Thoracic aorta (tissue), 2 donors: ENCODE data around the gene ADAMTSL3. TPM values are rescaled to one million over a fixed set of nuclear protein-coding genes. Genes with fewer than 3 reads are reported as not detected.
"Not testable (repeated sequence)": the region's sequence is repeated elsewhere in the genome, so short reads cannot be mapped to it uniquely, and the experiment has no call there.

ENCODE experiments used
- ATAC-seq: fragments of 150-250 bp; one replicate; pipeline ENCODE4 v1.8.0; 2017; ENCODE audit warnings: low read depth; ENCODE audit not compliant: insufficient number of reproducible peaks, low FRiP score
- DNase-seq: peaks from one replicate; pipeline ENCODE4 v3.0.0-alpha.2; 2020; ENCODE audit warnings: low spot score
- H3K27ac ChIP-seq, 2 donors: fragments of 200-600 bp; sonication (generic); 1 replicate in 1 of 2; 2 replicates in 1 of 2; pipeline ENCODE4 v1.5.1; 2016; ENCODE audit warnings: mild to moderate bottlenecking in 2 of 2, moderate library complexity in 2 of 2
- H3K27me3 ChIP-seq: fragments of 200-600 bp; sonication (generic); replicated peaks from 2 replicates; pipeline ENCODE4 v1.6.0; 2016; ENCODE audit warnings: mild to moderate bottlenecking; ENCODE audit not compliant: insufficient read depth
- H3K36me3 ChIP-seq: fragments of 200-600 bp; sonication (generic); one replicate; pipeline ENCODE4 v1.5.1; 2016
- H3K4me1 ChIP-seq, 2 donors: fragments of 200-600 bp; sonication (generic); 1 replicate in 1 of 2; 2 replicates in 1 of 2; pipeline versions ENCODE4 v1.5.1 to v1.6.0; 2016; ENCODE audit warnings: low read depth in 2 of 2, mild to moderate bottlenecking in 1 of 2; ENCODE audit not compliant: control insufficient read depth in 1 of 2
- H3K4me3 ChIP-seq: fragments of 200-600 bp; sonication (generic); 2 replicates; pipeline ENCODE4 v1.5.1; 2016; ENCODE audit warnings: mild to moderate bottlenecking
- H3K9me3 ChIP-seq: fragments of 200-600 bp; sonication (generic); 2 replicates; pipeline ENCODE4 v1.5.1; 2016
- CTCF ChIP-seq: fragments of 200-600 bp; sonication (generic); IDR thresholded peaks from one replicate; pipeline ENCODE4 v1.5.1; 2019; ENCODE audit warnings: antibody characterized with exemption
- total RNA-seq, 2 donors: library from RNA; depleted of rRNA; stranded (reverse); fragments of >200 nt; gene quantifications; one replicate each; pipeline versions ENCODE4 v1.1.0 to v1.2.3, GENCODE V29; 2016

ADAMTSL3 gene
- total RNA-seq, 2 donors from 2014 or later: 41.4 to 45.4 TPM

- no peak overlapping the region for H3K4me3 ChIP-seq
- no peak for DNase-seq
- no peaks in the 10 kb centered on the region for H3K27me3 ChIP-seq
- no peaks in the 10 kb centered on the region for H3K4me1 ChIP-seq
- TF ChIP-seq CTCF: no peak
- H3K36me3 ChIP-seq: peaks cover 13% of the 10 kb centered on the region
- ATAC-seq: no peak
- no peak overlapping the region for H3K27ac ChIP-seq
- H3K9me3 ChIP-seq: no peaks in the 10 kb centered on the region
Observed at GRCh38 chr15:84037301-84037700, 383.4 kb downstream of the ADAMTSL3 start.

GRCh38 chr15:84042434-84043056 is 388.6 kb downstream of the ADAMTSL3 start:
- not testable (repeated sequence) for ATAC-seq, H3K27ac ChIP-seq, H3K4me3 ChIP-seq, H3K36me3 ChIP-seq, H3K4me1 ChIP-seq, H3K27me3 ChIP-seq, DNase-seq, H3K9me3 ChIP-seq

DNA sequence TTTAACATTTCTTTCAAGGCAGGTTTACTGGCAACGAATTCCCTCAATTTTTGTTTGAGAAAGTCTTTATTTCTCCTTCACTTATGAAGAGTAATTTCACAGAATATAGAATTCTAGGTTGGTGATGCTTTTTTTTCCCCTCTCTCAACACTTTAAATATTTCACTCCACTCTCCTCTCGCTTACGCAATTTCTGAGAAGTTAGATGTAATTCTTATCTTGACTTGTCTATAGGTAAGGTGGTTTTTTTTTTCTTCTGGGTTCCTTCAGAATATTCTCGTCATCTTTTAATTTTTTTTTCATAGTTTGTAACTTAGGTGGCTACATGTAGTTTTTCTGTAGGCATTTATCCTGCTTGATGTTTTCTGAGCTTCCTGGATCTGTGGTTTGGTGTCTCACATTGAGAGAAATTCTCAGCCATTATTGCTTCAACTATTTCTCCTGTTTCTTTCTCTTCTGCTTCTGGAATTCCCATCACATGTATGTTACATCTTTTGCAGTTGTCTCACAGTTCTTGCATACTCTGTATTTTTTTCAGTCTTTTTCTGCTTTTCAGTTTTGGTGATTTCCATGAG is 392.2 kb downstream of the ADAMTSL3 start:
- Histone ChIP-seq H3K36me3 (peaks cover 6% of the 10 kb centered on the region), H3K9me3 (peaks cover 5% of the 10 kb centered on the region), H3K27me3 (no peaks in the 10 kb centered on the region), H3K27ac (no peak overlapping the region), H3K4me1 (peaks cover 0 to 7% of the 10 kb centered on the region in 2 donors), H3K4me3 (no peak overlapping the region)
- no peak for ATAC-seq
- DNase-seq: no peak
- no peak for TF ChIP-seq CTCF

DNA sequence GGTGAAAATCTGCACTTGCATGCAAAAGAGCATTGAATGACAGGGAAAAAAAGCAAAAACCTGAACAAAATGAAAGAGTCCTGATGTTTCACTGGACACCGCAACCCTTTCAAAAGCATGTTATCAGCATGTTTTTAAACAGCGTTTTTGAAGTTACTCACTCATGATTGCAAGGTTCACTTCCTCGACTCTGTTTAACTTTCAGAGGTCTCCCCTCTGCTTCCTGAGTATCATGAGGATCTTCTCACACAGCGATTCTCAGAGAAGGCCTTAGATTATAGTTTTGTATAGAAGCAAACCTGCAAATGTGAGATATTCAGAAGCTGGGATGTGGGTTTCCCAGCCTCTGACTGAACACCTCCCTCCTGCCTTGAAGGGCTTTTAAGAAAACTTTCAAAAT is 395.6 kb downstream of the ADAMTSL3 start:
- not testable (repeated sequence) for H3K4me1 ChIP-seq, DNase-seq, H3K4me3 ChIP-seq, H3K27me3 ChIP-seq, H3K27ac ChIP-seq, H3K36me3 ChIP-seq, ATAC-seq, H3K9me3 ChIP-seq

DNA sequence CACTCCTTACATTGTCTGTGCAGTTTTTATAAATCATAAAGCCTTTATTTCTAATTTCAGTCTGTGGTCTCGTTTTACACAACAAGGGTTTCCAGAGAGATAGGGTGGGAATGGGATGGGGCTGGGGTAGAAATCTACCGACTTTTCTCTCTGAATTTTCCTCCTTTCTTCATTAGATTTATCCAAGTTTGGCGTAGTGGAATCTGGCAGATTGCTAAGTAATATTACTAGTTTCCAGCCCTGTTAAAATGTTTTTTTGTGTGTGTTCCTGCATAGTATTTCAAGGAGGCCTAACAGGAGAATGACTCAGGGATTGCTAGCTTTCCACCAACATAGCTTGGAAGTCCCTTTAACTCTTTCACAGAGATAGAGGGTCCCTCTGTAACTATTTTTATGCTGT is 396.2 kb downstream of the ADAMTSL3 start:
- no peak overlapping the region for H3K27ac ChIP-seq
- ATAC-seq (no peak), DNase-seq (no peak)
- no peak for TF ChIP-seq CTCF
- peaks cover 0 to 7% of the 10 kb centered on the region in 2 donors for H3K4me1 ChIP-seq
- no peak overlapping the region for H3K4me3 ChIP-seq
- no peaks in the 10 kb centered on the region for H3K36me3 ChIP-seq
- H3K27me3 ChIP-seq: no peaks in the 10 kb centered on the region
- H3K9me3 ChIP-seq: peaks cover 5% of the 10 kb centered on the region

DNA sequence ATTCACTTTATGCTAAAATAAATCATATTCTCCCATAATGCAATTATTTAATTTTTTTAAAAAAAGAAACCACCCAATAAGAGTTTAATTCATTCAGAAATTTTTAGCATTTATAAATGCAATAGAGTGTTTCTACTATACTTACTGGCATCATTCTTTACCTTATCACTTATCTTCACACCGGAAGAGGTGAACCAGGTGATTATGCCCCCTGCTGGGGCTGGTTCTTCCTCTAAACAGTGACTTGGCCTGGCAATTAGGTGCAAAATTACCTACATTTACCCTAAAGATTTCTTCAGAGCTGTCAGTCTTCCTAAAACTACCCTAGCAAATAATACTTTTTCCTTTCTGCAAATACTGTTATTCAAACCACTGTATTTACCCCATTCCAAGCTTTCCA is 397.2 kb downstream of the ADAMTSL3 start:
- not testable (repeated sequence) for H3K36me3 ChIP-seq, H3K9me3 ChIP-seq, H3K4me3 ChIP-seq, H3K4me1 ChIP-seq, ATAC-seq, H3K27me3 ChIP-seq, H3K27ac ChIP-seq, DNase-seq

DNA sequence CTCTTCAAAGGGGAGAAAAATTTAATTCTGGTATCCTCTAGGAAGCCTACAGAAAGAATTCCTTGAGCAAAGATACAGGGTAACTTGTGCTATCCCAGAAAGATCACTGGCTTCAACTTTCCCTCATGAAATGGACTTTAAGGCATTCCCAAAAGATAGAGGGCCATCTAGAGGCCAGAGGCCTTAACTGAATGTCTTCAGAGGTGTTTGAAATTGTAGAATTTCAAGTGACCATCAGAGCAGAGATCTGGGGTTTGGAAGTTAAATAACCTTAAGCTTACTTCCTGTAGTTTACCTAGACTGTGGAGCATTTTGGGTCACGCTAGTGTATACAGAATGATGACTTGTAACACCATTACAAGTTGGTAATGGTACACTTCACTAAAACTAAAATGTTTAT is 400.6 kb downstream of the ADAMTSL3 start:
- peaks cover 18% of the 10 kb centered on the region for H3K9me3 ChIP-seq
- not testable (repeated sequence) for H3K4me3 ChIP-seq, H3K27ac ChIP-seq, ATAC-seq, DNase-seq, H3K36me3 ChIP-seq, H3K27me3 ChIP-seq, H3K4me1 ChIP-seq
